GM18951 (cell line): ENCODE measurements around the gene SYNPO.

Source experiments
- POLR2A ChIP-seq: IDR thresholded peaks from 4 replicates; pipeline ENCODE4 v1.6.1; 2011; ENCODE audit warnings: mild to moderate bottlenecking; ENCODE audit not compliant: insufficient read length, insufficient read depth; ENCODE audit errors: extremely low read depth
- in situ Hi-C: fragments of 300-500 bp; cut with MboI; formaldehyde crosslinking; loops from one replicate; pipeline ENCODE4 v1.12.0; 2022; ENCODE audit warnings: low sequenced_read_pairs, mixed read lengths, inconsistent platforms; ENCODE audit not compliant: unreplicated experiment

The SYNPO gene

DNA sequence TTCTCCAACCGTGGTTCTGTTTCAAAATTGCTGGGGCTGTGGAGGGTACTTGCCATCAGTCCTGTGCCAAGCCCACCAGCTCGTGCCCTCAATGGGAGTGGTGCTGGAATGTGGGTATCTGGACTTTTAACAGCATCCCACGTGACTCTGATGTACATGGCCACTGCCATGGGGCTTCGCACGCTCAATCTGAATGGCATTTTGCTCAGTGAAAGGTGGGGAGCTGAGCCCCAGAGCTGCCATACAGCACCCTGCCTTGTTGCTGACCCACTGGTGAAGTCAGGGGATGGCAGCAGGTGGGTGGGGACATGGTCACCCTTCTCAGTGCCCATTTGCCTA lies 16.6 kb upstream of the SYNPO start:
- no peak for TF ChIP-seq POLR2A
- in situ Hi-C loops: no loop called here

DNA sequence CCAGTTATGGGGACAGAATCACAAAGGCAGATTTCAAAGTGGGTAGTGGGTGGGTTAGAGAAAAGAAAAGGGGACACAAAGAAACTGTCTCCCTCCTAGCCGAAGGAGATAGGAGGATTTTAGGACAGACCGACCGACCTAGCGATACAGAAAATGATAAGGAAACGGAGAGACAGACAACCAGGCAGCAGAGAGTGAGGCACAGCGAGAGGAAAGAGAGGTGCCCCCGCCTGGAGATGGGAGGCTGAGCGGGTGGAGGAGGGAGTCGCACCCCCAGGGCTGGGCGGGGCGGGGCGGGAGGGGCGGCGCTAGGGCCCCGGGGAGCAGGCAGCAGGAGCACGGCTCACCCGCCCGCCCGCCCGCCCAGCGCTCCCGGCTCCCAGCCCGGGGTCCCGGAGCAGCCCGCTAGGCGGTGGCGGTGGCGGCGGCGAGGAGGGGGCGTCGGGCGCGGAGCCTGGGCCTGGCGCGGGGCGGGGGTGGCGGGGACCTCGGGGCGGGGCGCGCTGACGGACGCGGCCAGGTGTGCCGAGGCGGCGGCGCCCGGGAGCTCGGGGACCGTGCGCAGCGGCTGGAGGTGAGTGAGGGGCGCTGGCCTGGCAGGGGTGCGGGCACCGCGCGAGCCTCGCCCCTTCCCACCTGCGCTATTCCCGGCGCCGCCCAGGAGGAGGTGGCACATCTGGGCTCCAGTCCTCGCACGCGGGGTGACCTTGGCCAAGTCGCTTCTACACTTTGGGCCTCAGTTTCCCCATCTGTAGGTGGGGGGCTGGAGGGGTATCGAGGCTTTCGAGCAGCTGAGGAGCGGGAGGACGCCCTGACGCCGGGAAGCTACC lies 15.9 kb upstream of the SYNPO start:
- TF ChIP-seq POLR2A: no peak
- in situ Hi-C loops: no loop called here

- in situ Hi-C loops: no loop called here
Measured at GRCh38 chr5:150625164-150625535, 15.3 kb upstream of the SYNPO start.

DNA sequence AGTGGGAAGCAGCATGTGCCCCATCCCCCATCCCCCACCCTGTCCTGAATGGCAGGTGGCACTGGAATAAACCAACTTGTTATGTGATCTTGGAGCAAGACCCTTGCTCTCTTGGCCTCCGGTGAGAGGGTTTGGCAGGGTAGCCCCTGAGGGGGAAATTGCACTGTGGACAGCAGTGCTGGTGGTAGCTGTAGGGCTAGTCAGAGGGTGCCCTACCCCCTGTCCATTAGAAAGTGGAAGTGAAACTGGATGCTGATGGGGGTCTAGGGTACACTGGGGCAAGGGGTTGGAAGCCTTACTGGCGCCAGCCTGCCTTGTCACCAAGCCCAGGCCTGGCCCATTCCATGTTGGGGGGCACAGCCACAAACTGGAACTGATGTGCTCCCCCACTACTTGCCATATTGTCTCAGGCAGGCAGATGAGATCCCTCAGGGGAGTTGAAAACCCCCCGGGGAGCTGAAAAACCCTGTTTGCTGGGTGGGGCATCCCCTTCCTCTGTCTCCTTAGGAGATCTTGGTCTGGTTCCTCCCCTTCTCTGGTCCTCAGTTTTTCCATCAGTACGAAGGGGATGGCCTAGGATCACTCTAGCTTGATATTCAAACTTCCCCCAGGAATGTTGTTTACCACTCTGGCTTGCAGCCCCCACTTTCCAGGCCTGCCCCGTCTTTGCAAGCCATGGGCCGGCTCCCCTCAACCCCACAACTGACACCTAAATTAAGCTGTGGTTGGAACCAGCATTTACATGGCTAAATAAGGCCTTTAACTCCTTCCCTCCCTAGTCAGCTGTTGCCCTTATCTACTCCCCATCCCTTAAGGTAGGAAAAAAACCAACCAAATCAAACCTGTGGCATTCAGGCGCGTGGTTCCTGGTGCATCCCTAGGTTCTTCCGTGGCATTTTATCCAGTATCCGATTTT lies 14.4 kb upstream of the SYNPO start:
- TF ChIP-seq POLR2A: no peak
- in situ Hi-C loops: no loop called here

More at GRCh38 chr5:150625164-150625535, 15.3 kb upstream of the SYNPO start:
- no peak for TF ChIP-seq POLR2A

GRCh38 chr5:150626853-150627276 lies 13.6 kb upstream of the SYNPO start:
- in situ Hi-C loops: no loop called here

GRCh38 chr5:150627731-150628545 lies 12.5 kb upstream of the SYNPO start:
- no peak for TF ChIP-seq POLR2A

More at GRCh38 chr5:150626853-150627276, 13.6 kb upstream of the SYNPO start:
- TF ChIP-seq POLR2A: no peak

GRCh38 chr5:150628936-150629485 lies 11.4 kb upstream of the SYNPO start:
- TF ChIP-seq POLR2A: no peak
- in situ Hi-C loops: no loop called here

More at GRCh38 chr5:150627731-150628545, 12.5 kb upstream of the SYNPO start:
- in situ Hi-C loops: no loop called here

DNA sequence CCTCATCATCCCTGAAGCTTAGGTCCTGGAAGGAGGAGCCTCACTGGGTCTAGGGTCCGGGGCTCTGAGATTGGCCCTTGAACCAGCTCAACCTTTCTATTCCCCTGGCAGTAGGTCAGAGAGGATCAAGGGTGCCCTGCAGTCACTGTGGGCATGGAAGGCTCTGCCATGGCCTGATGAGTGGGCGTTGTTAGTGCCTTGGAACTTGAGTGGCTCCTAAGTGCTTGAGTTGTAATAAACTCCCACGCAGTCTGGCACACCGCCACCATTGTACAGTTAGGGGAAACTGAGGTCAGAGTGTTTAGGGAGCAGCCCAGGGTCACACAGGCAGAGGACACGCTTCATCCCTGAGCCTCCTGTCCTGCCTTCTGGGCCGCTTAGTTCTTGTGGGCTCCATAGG lies 10.4 kb upstream of the SYNPO start:
- in situ Hi-C loops: no loop called here
- no peak for TF ChIP-seq POLR2A

GRCh38 chr5:150630461-150631325 lies 9.8 kb upstream of the SYNPO start:
- TF ChIP-seq POLR2A: no peak
- in situ Hi-C loops: no loop called here

- in situ Hi-C loops: no loop called here
- TF ChIP-seq POLR2A: no peak
Measured at GRCh38 chr5:150631326-150631701, 9.1 kb upstream of the SYNPO start.

DNA sequence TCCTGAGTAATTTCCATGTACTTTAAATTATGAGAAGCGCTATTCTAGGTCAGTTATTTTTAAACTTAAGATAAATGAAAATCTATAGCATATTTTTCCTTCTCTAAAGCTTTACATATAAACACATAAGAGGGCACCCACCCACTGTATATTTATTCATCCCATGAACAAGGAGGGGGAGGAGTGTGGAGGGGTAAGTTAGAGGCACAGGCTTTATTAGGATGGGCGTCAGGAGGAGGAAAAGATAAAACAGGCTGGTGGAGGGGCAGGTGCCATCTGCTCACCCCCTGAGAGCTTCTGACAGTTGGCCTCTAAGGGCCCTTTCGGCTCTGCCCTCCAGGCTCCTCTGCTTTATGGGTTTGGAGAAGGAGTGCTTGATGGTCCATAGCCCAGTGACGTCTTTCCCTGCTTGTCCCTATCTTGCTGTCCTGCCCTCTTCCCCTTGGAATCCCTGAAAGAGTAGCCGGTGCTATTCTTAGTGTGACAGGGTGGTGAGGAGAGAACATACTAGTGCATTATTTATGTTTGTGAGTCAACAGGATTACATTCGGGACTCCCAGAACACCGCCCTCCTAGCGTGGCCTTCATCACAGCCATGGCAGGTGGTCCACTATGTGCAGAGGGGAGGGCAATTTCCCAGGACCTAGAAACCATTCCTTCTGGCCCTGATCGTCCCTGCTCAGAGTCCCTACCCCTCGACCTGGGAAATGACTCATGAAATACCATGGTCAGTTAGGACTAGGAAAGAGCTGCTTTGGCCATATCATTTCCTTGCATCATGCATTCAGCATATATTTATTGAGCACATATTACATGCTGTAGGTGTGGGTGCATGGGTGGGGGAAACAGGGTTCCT lies 7.9 kb upstream of the SYNPO start:
- in situ Hi-C loops: no loop called here
- no peak for TF ChIP-seq POLR2A
